Ascending aorta (tissue), 2 donors: ENCODE data around the gene ITSN1. TPM values are rescaled to one million over a fixed set of nuclear protein-coding genes. Genes with fewer than 3 reads are reported as not detected.

Experiments
- DNase-seq, 2 donors: peaks; one replicate each; pipeline ENCODE4 v3.0.0-alpha.2; 2019; ENCODE audit warnings: low spot score in 2 of 2
- H3K27ac ChIP-seq, 2 donors: fragments of 200-600 bp; sonication (generic); one replicate each; pipeline ENCODE4 v1.5.1; 2016 to 2017; ENCODE audit warnings: mild to moderate bottlenecking in 1 of 2
- H3K27me3 ChIP-seq: fragments of 200-600 bp; sonication (generic); one replicate; pipeline ENCODE4 v1.5.1; 2017
- H3K36me3 ChIP-seq, 2 donors: fragments of 200-600 bp; sonication (generic); one replicate each; pipeline ENCODE4 v1.5.1; 2016
- H3K4me1 ChIP-seq, 2 donors: fragments of 200-600 bp; sonication (generic); one replicate each; pipeline ENCODE4 v1.5.1; 2016 to 2017; ENCODE audit warnings: mild to moderate bottlenecking in 1 of 2
- H3K4me3 ChIP-seq, 2 donors: fragments of 200-600 bp; sonication (generic); one replicate each; pipeline ENCODE4 v1.5.1; 2016 to 2017; ENCODE audit warnings: mild to moderate bottlenecking in 1 of 2
- H3K9me3 ChIP-seq, 2 donors: fragments of 200-600 bp; sonication (generic); one replicate each; pipeline ENCODE4 v1.5.1; 2016
- CTCF ChIP-seq, 3 experiments: fragments of 200-600 bp in 2 of 3; fragments of 450-650 bp in 1 of 3; sonication (generic) in 2 of 3; IDR thresholded peaks; one replicate each; pipeline ENCODE4 v1.5.1; 2016 to 2019; ENCODE audit warnings: antibody characterized with exemption in 3 of 3, mild to moderate bottlenecking in 1 of 3, moderate library complexity in 1 of 3
- intact Hi-C: fragments of 100-400 bp; cut with DNase I; formaldehyde crosslinking; loops from one replicate; pipeline ENCODE4 v1.15.1; 2023
- total RNA-seq: library from RNA; depleted of rRNA; stranded (reverse); fragments of >200 nt; gene quantifications from one replicate; pipeline ENCODE4 v1.1.0, GENCODE V29; 2016

The ITSN1 gene
- total RNA-seq, 1 donor from 2014 or later = 95.0 TPM

- TF ChIP-seq CTCF (IDR thresholded peaks at IDR 0.05) = no peak
- intact Hi-C loops = no loop called here
- DNase-seq = no peak
- Histone ChIP-seq H3K27ac (no peak overlapping the region), H3K36me3 (peaks cover 10 to 52% of the 10 kb centered on the region in 2 donors), H3K9me3 (no peaks in the 10 kb centered on the region), H3K27me3 (no peaks in the 10 kb centered on the region), H3K4me3 (no peak overlapping the region), H3K4me1 (no peaks in the 10 kb centered on the region)
Measured at GRCh38 chr21:33774551-33774950, 132.2 kb downstream of the ITSN1 start.

- Histone ChIP-seq H3K9me3 (no peaks in the 10 kb centered on the region), H3K4me1 (no peaks in the 10 kb centered on the region), H3K27me3 (no peaks in the 10 kb centered on the region), H3K4me3 (no peak overlapping the region), H3K27ac (no peak overlapping the region), H3K36me3 (peaks cover 10 to 49% of the 10 kb centered on the region in 2 donors)
- intact Hi-C loops = no loop called here
- TF ChIP-seq CTCF (IDR thresholded peaks at IDR 0.05) = no peak
- DNase-seq = no peak
Measured at GRCh38 chr21:33775100-33775828, 133.0 kb downstream of the ITSN1 start.

GRCh38 chr21:33780631-33781030, 138.3 kb downstream of the ITSN1 start:
- no peaks in the 10 kb centered on the region for H3K9me3 ChIP-seq
- peaks cover 5 to 15% of the 10 kb centered on the region in 2 donors for H3K36me3 ChIP-seq
- no peak for TF ChIP-seq CTCF (IDR thresholded peaks at IDR 0.05)
- no peak overlapping the region for H3K27ac ChIP-seq
- H3K4me1 ChIP-seq = no peaks in the 10 kb centered on the region
- intact Hi-C loops = no loop called here
- no peaks in the 10 kb centered on the region for H3K27me3 ChIP-seq
- no peak for DNase-seq
- no peak overlapping the region for H3K4me3 ChIP-seq

- DNase-seq = no peak
- no peak for TF ChIP-seq CTCF (IDR thresholded peaks at IDR 0.05)
- Histone ChIP-seq H3K36me3 (peaks cover 5 to 12% of the 10 kb centered on the region in 2 donors), H3K9me3 (no peaks in the 10 kb centered on the region), H3K27me3 (no peaks in the 10 kb centered on the region), H3K27ac (no peak overlapping the region), H3K4me1 (no peaks in the 10 kb centered on the region), H3K4me3 (no peak overlapping the region)
- intact Hi-C loops = no loop called here
Measured at GRCh38 chr21:33781121-33781520, 138.8 kb downstream of the ITSN1 start.

- Histone ChIP-seq H3K4me1 (no peaks in the 10 kb centered on the region), H3K27ac (no peak overlapping the region), H3K27me3 (no peaks in the 10 kb centered on the region), H3K36me3 (peaks cover 5 to 20% of the 10 kb centered on the region in 2 donors), H3K4me3 (no peak overlapping the region), H3K9me3 (no peaks in the 10 kb centered on the region)
- no peak for DNase-seq
- intact Hi-C loops = no loop called here
- TF ChIP-seq CTCF (IDR thresholded peaks at IDR 0.05) = no peak
Measured at GRCh38 chr21:33783187-33783979, 141.1 kb downstream of the ITSN1 start.
